ENCODE measurements around the gene KPNA6. TPM values are rescaled to one million over a fixed set of nuclear protein-coding genes. Genes with fewer than 3 reads are reported as not detected.
A peak's percentile ranks its signal among the peaks of the same experiment; 100 is the strongest.

Gene KPNA6
- total RNA-seq, 3 donors from 2014 or later = 47.1 to 70.7 (median 50.1) TPM

DNA sequence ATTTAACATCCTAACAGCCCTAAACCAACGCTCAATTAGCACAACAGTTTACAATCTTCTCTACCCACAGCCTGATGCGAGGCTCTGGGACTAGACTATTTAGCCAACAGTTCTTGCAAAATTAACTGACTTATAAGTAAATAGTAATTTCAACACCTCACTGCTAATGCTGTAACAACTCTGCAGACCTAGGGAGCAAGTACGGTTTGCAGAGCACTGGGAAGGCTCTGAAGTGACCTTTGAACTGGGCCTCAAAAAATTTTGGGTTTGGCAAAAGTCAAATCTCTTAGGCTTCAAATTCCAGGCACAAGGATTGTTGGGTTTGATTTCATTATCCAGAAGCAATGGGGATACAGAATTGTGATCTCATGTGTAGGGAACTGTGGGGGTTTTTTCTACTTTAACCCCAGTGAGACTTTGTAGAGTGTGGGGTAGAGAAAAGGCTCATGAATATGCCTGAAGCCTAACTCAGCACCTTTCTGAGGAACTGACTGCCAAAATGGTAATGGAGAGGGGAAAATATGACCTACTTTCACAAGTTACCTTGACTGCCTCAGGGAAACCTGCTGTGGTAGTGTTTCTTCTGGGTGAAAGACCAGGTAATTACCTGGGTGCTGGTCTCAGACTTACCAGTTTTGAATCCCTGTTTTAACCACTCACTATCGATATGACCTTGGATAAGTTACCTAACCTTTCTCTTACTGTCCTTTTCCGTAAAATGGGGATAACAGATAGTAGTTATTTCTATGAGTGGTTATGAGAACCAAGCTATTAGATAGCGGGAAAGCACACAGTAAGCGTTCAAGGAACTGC is 70.7 kb downstream of the KPNA6 start:
- H3K4me1 ChIP-seq (ENCODE audit: low read depth) = peaks cover 26% of the 10 kb centered on the region
- no peak overlapping the region for H3K4me3 ChIP-seq
- intact Hi-C loops (cut with DNase I, micrococcal nuclease) = no loop called here
- ATAC-seq (no peak), DNase-seq (no peak)
- no peak for TF ChIP-seq CTCF (IDR thresholded peaks at IDR 0.05)
- H3K9me3 ChIP-seq = no peaks in the 10 kb centered on the region
- H3K36me3 ChIP-seq (ENCODE audit: low read depth) = no peaks in the 10 kb centered on the region

DNA sequence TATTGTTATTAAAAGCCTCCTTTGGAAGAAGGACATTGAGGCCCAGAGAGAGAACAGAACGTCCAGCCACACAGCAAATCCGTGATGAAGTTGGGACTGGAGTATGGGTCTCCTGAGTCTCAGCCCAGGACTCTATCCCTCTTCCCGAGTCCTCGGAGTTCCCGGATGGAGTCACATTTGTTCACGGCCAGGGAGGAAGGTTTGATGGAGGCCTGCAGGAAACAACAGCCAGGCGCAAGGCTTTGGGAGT is 71.3 kb downstream of the KPNA6 start:
- intact Hi-C loops (cut with DNase I, micrococcal nuclease) = no loop called here
- Histone ChIP-seq H3K4me1 (ENCODE audit: low read depth) (peaks cover 26% of the 10 kb centered on the region), H3K36me3 (ENCODE audit: low read depth) (no peaks in the 10 kb centered on the region), H3K4me3 (no peak overlapping the region), H3K9me3 (no peaks in the 10 kb centered on the region)
- DNase-seq (no peak), ATAC-seq (peak; percentile 24)
- TF ChIP-seq CTCF (IDR thresholded peaks at IDR 0.05) = no peak

- peak; percentile 96 for ATAC-seq
- intact Hi-C loops (cut with DNase I, micrococcal nuclease) = no loop called here
- DNase-seq = peak; percentile 95 to 97 (median 97)
- TF ChIP-seq CTCF (IDR thresholded peaks at IDR 0.05) = no peak
- Histone ChIP-seq H3K9me3 (no peaks in the 10 kb centered on the region), H3K4me1 (ENCODE audit: low read depth) (peaks cover 26% of the 10 kb centered on the region), H3K36me3 (ENCODE audit: low read depth) (no peaks in the 10 kb centered on the region), H3K4me3 (peak within 1 kb of the TSS; percentile 48)
Observed at GRCh38 chr1:32179443-32180185, 71.8 kb downstream of the KPNA6 start, which contains the start of gene TXLNA. Gene TXLNA, plus strand, starts transcription at chr1:32179675. Its CDS starts 671 bp downstream, at chr1:32180346.

GRCh38 chr1:32180186-32181060 is 72.6 kb downstream of the KPNA6 start:
- Histone ChIP-seq H3K36me3 (ENCODE audit: low read depth) (no peaks in the 10 kb centered on the region), H3K9me3 (no peaks in the 10 kb centered on the region), H3K4me3 (peak overlapping the region; percentile 48), H3K4me1 (ENCODE audit: low read depth) (peaks cover 26% of the 10 kb centered on the region)
- DNase-seq (peak; percentile 43 to 79 (median 68)), ATAC-seq (peak; percentile 59)
- intact Hi-C loops (cut with DNase I, micrococcal nuclease) = no loop called here
- no peak for TF ChIP-seq CTCF (IDR thresholded peaks at IDR 0.05)

- TF ChIP-seq CTCF (IDR thresholded peaks at IDR 0.05) = no peak
- peaks cover 26% of the 10 kb centered on the region for H3K4me1 ChIP-seq (ENCODE audit: low read depth)
Observed at GRCh38 chr1:32181065-32181464, 73.2 kb downstream of the KPNA6 start.

More at GRCh38 chr1:32181065-32181464, 73.2 kb downstream of the KPNA6 start:
- ATAC-seq (no peak), DNase-seq (no peak)
- no peak overlapping the region for H3K4me3 ChIP-seq
- intact Hi-C loops (cut with DNase I, micrococcal nuclease) = no loop called here
- H3K9me3 ChIP-seq = no peaks in the 10 kb centered on the region
- no peaks in the 10 kb centered on the region for H3K36me3 ChIP-seq (ENCODE audit: low read depth)
